Transverse colon (tissue), 4 donors: ENCODE data around the gene SCAI.

ENCODE experiments used
- CTCF ChIP-seq, 5 experiments: fragments of 200-600 bp in 3 of 5; fragments of 450-650 bp in 2 of 5; sonication (generic) in 3 of 5; IDR thresholded peaks; 1 replicate in 2 of 5; 2 replicates in 3 of 5; pipeline ENCODE4 v1.5.1; 2016 to 2017; ENCODE audit warnings: antibody characterized with exemption in 5 of 5, inconsistent platforms in 3 of 5, mild to moderate bottlenecking in 2 of 5, moderate library complexity in 1 of 5
- POLR2A ChIP-seq: fragments of 450-650 bp; IDR thresholded peaks from one replicate; pipeline ENCODE4 v1.6.1; 2016; ENCODE audit warnings: antibody characterized with exemption, mild to moderate bottlenecking, moderate library complexity
- POLR2AphosphoS5 ChIP-seq, 3 donors: sonication (generic); formaldehyde crosslinking; IDR thresholded peaks; one replicate each; pipeline ENCODE4 v1.6.1; 2016; ENCODE audit warnings: antibody characterized with exemption in 3 of 3

DNA sequence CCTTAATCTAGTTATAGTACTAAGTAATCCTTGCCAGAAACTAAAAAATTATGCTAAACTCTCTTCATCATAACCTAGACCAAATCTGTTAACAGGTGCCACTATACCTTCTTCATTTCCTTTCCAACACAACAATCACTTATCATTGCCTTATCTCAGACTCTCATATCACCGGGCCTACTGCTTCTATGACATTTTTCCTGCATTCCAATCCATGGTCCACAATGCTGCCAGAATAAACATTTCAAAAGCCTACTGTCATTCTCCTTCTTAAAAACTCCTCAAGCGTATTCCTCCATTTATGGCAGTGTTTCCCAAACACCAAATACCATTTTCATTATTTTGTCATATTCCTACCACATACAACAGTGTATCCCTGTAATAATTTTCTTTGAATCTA lies 39.7 kb upstream of the SCAI start:
- no peak for TF ChIP-seq CTCF (IDR thresholded peaks at IDR 0.05)
- TF ChIP-seq POLR2AphosphoS5 (IDR thresholded peaks at IDR 0.05): no peak
- no peak for TF ChIP-seq POLR2A
